IMR-90 (cell line): Measurements from ENCODE around the gene PIP5K1B. TPM values are rescaled to one million over a fixed set of nuclear protein-coding genes. Genes with fewer than 3 reads are reported as not detected.

ENCODE experiments used
- ATAC-seq: fragments of 200-7000 bp; cut with Tn5 transposase; 2 replicates; pipeline ENCODE4 v1.9.1; 2020; ENCODE audit warnings: low read depth, mild to moderate bottlenecking, moderate library complexity
- BruUV-seq: library from RNA; stranded (reverse); fragments of 400-500 nt; replicated peaks from 2 replicates; lab custom pipeline; 2021; lab: Mats Ljungman, UMichigan
- CTCF ChIA-PET: fragments of 300-600 bp; formaldehyde crosslinking; extraction: SDS; loops from one replicate; lab custom pipeline; 2021; ENCODE audit warnings: antibody characterized with exemption; lab: Yijun Ruan, JAX
- POLR2A ChIA-PET: fragments of 300-600 bp; sonication (Branson Sonifier 250); formaldehyde crosslinking; loops from one replicate; lab custom pipeline; 2022; ENCODE audit warnings: antibody characterized with exemption; ENCODE audit not compliant: unreplicated experiment; lab: Charles Lee
- DNase-seq: peaks from one replicate; pipeline ENCODE4 v3.0.0; 2013
- H2AFZ ChIP-seq: replicated peaks from 2 replicates; pipeline ENCODE3; 2013; ENCODE audit warnings: low read length, mild to moderate bottlenecking; ENCODE audit not compliant: poor library complexity
- H2AK5ac ChIP-seq: 2 replicates; pipeline ENCODE4 v1.6.1; 2013; ENCODE audit warnings: low read depth, low read length, inconsistent platforms
- H2AK9ac ChIP-seq: replicated peaks from 2 replicates; pipeline ENCODE3; 2013; ENCODE audit warnings: mild to moderate bottlenecking, low read depth, low read length, moderate library complexity; ENCODE audit not compliant: poor library complexity
- H2BK120ac ChIP-seq: 2 replicates; pipeline ENCODE4 v1.6.1; 2013; ENCODE audit warnings: low read depth, low read length, inconsistent platforms
- H2BK15ac ChIP-seq: 3 replicates; pipeline ENCODE4 v1.6.1; 2013; ENCODE audit warnings: low read depth, low read length, inconsistent platforms
- H2BK20ac ChIP-seq: 2 replicates; pipeline ENCODE4 v1.6.1; 2013; ENCODE audit warnings: low read depth, mild to moderate bottlenecking, inconsistent platforms, low read length, moderate library complexity
- H2BK5ac ChIP-seq: 2 replicates; pipeline ENCODE4 v1.6.1; 2013; ENCODE audit warnings: mild to moderate bottlenecking, low read depth, low read length, inconsistent platforms; ENCODE audit not compliant: poor library complexity, severe bottlenecking
- H3K14ac ChIP-seq: replicated peaks from 2 replicates; pipeline ENCODE4 v1.6.1; 2013; ENCODE audit warnings: low read depth, low read length, inconsistent platforms
- H3K18ac ChIP-seq: 2 replicates; pipeline ENCODE4 v1.6.1; 2013; ENCODE audit warnings: low read depth, low read length, control low read depth
- H3K23ac ChIP-seq: 2 replicates; pipeline ENCODE4 v1.6.1; 2013; ENCODE audit warnings: low read depth, low read length, inconsistent platforms
- H3K27ac ChIP-seq: 2 replicates; pipeline ENCODE4 v1.5.1; 2013; ENCODE audit warnings: mild to moderate bottlenecking, control low read depth, low read length; ENCODE audit not compliant: insufficient read depth
- H3K27me3 ChIP-seq: 2 replicates; pipeline ENCODE4 v1.6.1; 2013; ENCODE audit warnings: low read length; ENCODE audit not compliant: control insufficient read depth, insufficient read depth
- H3K36me3 ChIP-seq: 2 replicates; pipeline ENCODE4 v1.6.1; 2013; ENCODE audit warnings: low read length, mixed read lengths; ENCODE audit not compliant: control insufficient read depth, insufficient read depth
- H3K4ac ChIP-seq: 2 replicates; pipeline ENCODE4 v1.6.1; 2013; ENCODE audit warnings: low read depth, low read length, inconsistent platforms
- H3K4me1 ChIP-seq: 2 replicates; pipeline ENCODE4 v1.6.1; 2013; ENCODE audit warnings: low read length, mixed read lengths; ENCODE audit not compliant: control insufficient read depth, insufficient read depth
- H3K4me2 ChIP-seq: 2 replicates; pipeline ENCODE4 v1.6.1; 2013; ENCODE audit warnings: low read depth, mild to moderate bottlenecking, control low read depth, low read length, moderate library complexity
- H3K4me3 ChIP-seq: 2 replicates; pipeline ENCODE4 v1.5.1; 2013; ENCODE audit warnings: low read depth, mild to moderate bottlenecking, control low read depth, low read length, moderate library complexity; ENCODE audit not compliant: insufficient read depth
- H3K56ac ChIP-seq: 2 replicates; pipeline ENCODE4 v1.6.1; 2013; ENCODE audit warnings: low read length, inconsistent platforms; ENCODE audit not compliant: insufficient read depth; ENCODE audit errors: extremely low read depth
- H3K79me1 ChIP-seq, 2 experiments: 2 replicates each; pipeline ENCODE4 v1.6.1; 2013; ENCODE audit warnings: low read length in 2 of 2, inconsistent platforms in 1 of 2, low read depth in 1 of 2
- H3K9ac ChIP-seq: 2 replicates; pipeline ENCODE4 v1.6.1; 2013; ENCODE audit warnings: low read depth, low read length, control low read depth
- H3K9me1 ChIP-seq: 2 replicates; pipeline ENCODE4 v1.6.1; 2013; ENCODE audit warnings: low read length, inconsistent platforms; ENCODE audit not compliant: insufficient read depth
- H3K9me3 ChIP-seq: 2 replicates; pipeline ENCODE4 v1.6.1; 2013; ENCODE audit warnings: low read length; ENCODE audit not compliant: control insufficient read depth, insufficient read depth
- H4K20me1 ChIP-seq: 2 replicates; pipeline ENCODE4 v1.6.1; 2013; ENCODE audit warnings: low read length, inconsistent platforms; ENCODE audit not compliant: insufficient read depth
- H4K5ac ChIP-seq: 2 replicates; pipeline ENCODE4 v1.6.1; 2013; ENCODE audit warnings: mild to moderate bottlenecking, low read depth, low read length, control low read depth
- H4K8ac ChIP-seq, 2 experiments: 2 replicates each; pipeline ENCODE4 v1.6.1; 2013; ENCODE audit warnings: low read depth in 2 of 2, low read length in 2 of 2, control low read depth in 1 of 2, inconsistent platforms in 1 of 2
- H4K91ac ChIP-seq: 2 replicates; pipeline ENCODE4 v1.6.1; 2013; ENCODE audit warnings: low read depth, low read length, inconsistent platforms; ENCODE audit not compliant: insufficient read depth
- BHLHE40 ChIP-seq: fragments of 150-350 bp; IDR thresholded peaks from 2 replicates; pipeline ENCODE4 v1.6.1; 2016; ENCODE audit warnings: mild to moderate bottlenecking, low read depth, low read length
- ELK1 ChIP-seq: fragments of 150-350 bp; IDR thresholded peaks from 2 replicates; pipeline ENCODE4 v1.6.1; 2016; ENCODE audit warnings: low read depth, mild to moderate bottlenecking, low read length, moderate library complexity, borderline replicate concordance
- FOS ChIP-seq: fragments of 150-350 bp; IDR thresholded peaks from 2 replicates; pipeline ENCODE4 v1.6.1; 2016; ENCODE audit warnings: low read depth, low read length
- MAFK ChIP-seq: IDR thresholded peaks from 2 replicates; pipeline ENCODE4 v1.6.1; 2012; ENCODE audit warnings: low read depth, low read length, improper control_type of control experiment
- MAZ ChIP-seq: IDR thresholded peaks from 2 replicates; pipeline ENCODE4 v1.6.1; 2012; ENCODE audit warnings: low read depth, mild to moderate bottlenecking, low read length, improper control_type of control experiment, moderate library complexity, borderline replicate concordance
- MXI1 ChIP-seq: IDR thresholded peaks from 2 replicates; pipeline ENCODE4 v1.6.1; 2012; ENCODE audit warnings: low read depth, mild to moderate bottlenecking, low read length, moderate library complexity, borderline replicate concordance
- NFE2L2 ChIP-seq: fragments of 150-350 bp; IDR thresholded peaks from 2 replicates; pipeline ENCODE4 v1.6.1; 2016; ENCODE audit warnings: low read depth, mild to moderate bottlenecking, low read length
- POLR2A ChIP-seq: IDR thresholded peaks from 2 replicates; pipeline ENCODE4 v1.6.1; 2012; ENCODE audit warnings: mild to moderate bottlenecking, low read depth, low read length
- RAD21 ChIP-seq: IDR thresholded peaks from 2 replicates; pipeline ENCODE4 v1.6.1; 2012; ENCODE audit warnings: low read length, improper control_type of control experiment
- RFX5 ChIP-seq: IDR thresholded peaks from 2 replicates; pipeline ENCODE4 v1.8.0; 2012; ENCODE audit warnings: low read depth, mild to moderate bottlenecking, low read length, moderate library complexity
- USF2 ChIP-seq: fragments of 150-350 bp; IDR thresholded peaks from 2 replicates; pipeline ENCODE4 v1.6.1; 2017; ENCODE audit warnings: mild to moderate bottlenecking, antibody characterized with exemption, low read length, low read depth
- WGBS, 2 experiments: methylation state at CpG; one replicate each; pipeline versions ENCODE4 v1.1.5 to v1.1.7; 2013; ENCODE audit warnings: missing lambda C conversion rate in 2 of 2; ENCODE audit not compliant: insufficient read length in 1 of 2; ENCODE audit errors: extremely low coverage in 2 of 2; 5-methylcytosine and 5-hydroxymethylcytosine counted together
- dilution Hi-C: fragments of 300-500 bp; cut with HindIII; formaldehyde crosslinking; loops from one replicate; pipeline ENCODE4 v1.14.3; 2018; ENCODE audit warnings: low sequenced_read_pairs; ENCODE audit not compliant: unreplicated experiment
- in situ Hi-C: fragments of 300-500 bp; cut with MboI; formaldehyde crosslinking; loops from 3 replicates; pipeline ENCODE4 v1.14.3; 2019; ENCODE audit warnings: low sequenced_read_pairs, inconsistent platforms, mixed read lengths
- intact Hi-C: fragments of 100-400 bp; cut with micrococcal nuclease; formaldehyde crosslinking; loops from 2 replicates; pipeline ENCODE4 v1.10.0; 2022
- polyA plus RNA-seq, 3 experiments: library from polyadenylated mRNA; depleted of rRNA; stranded (reverse); fragments of >200 nt; gene quantifications; 2 replicates each; pipeline ENCODE4 v1.2.3, GENCODE V29; 2012; ENCODE audit warnings: low replicate concordance in 1 of 3
- total RNA-seq: library from RNA; depleted of rRNA; stranded (reverse); fragments of >200 nt; gene quantifications from 2 replicates; pipeline ENCODE4 v1.2.3, GENCODE V29; 2012

The PIP5K1B gene
- total and polyA plus RNA-seq, 2 of the 4 experiments (the other 2 are of a cell fraction): not detected

- H4K8ac ChIP-seq: no peak overlapping the region
- H3K27ac ChIP-seq: no peak overlapping the region
- DNase-seq (no peak), ATAC-seq (no peak)
- no peak overlapping the region for H2BK120ac ChIP-seq
- H2AK5ac ChIP-seq: no peak overlapping the region
- H2AK9ac ChIP-seq: no peak overlapping the region
- TF ChIP-seq POLR2A: no peak
- TF ChIP-seq USF2: no peak
- no peak for TF ChIP-seq ELK1
- TF ChIP-seq RAD21: no peak
- TF ChIP-seq FOS: no peak
- no peak for TF ChIP-seq BHLHE40
- TF ChIP-seq NFE2L2: no peak
- no peak for TF ChIP-seq MXI1
- no peak for TF ChIP-seq MAFK
- no peak for TF ChIP-seq RFX5
- TF ChIP-seq MAZ: no peak
- POLR2A ChIA-PET: no interaction called here
- no peak overlapping the region for H3K56ac ChIP-seq
- H3K4me2 ChIP-seq: no peak overlapping the region
- H2BK15ac ChIP-seq: no peak overlapping the region
- no peak overlapping the region for H2BK20ac ChIP-seq
- CTCF ChIA-PET: no interaction called here
- no peak overlapping the region for H2BK5ac ChIP-seq
- H3K14ac ChIP-seq: no peak overlapping the region
- no peaks in the 10 kb centered on the region; the same call in 1 of the 2 replicates for H3K27me3 ChIP-seq
- H3K4me3 ChIP-seq: no peak overlapping the region
- in situ Hi-C loops (no loop called here), intact Hi-C loops (no loop called here), dilution Hi-C loops (no loop called here)
- BruUV-seq: no TSS peak
- H3K4me1 ChIP-seq: no peaks in the 10 kb centered on the region
- H3K9me3 ChIP-seq: no peaks in the 10 kb centered on the region
- no peak overlapping the region for H2AFZ ChIP-seq
- no peaks in the 10 kb centered on the region for H3K9me1 ChIP-seq
- no peak overlapping the region for H4K5ac ChIP-seq
- H3K4ac ChIP-seq: no peak overlapping the region
- no peak overlapping the region for H3K18ac ChIP-seq
- no peak overlapping the region for H4K91ac ChIP-seq
- no peak overlapping the region for H3K9ac ChIP-seq
- H4K20me1 ChIP-seq: no peaks in the 10 kb centered on the region
- WGBS, 2 experiments: no CpG with 5 or more reads among the region's 8 CpGs
- no peaks in the 10 kb centered on the region for H3K36me3 ChIP-seq
- H3K79me1 ChIP-seq: no peaks in the 10 kb centered on the region
- no peak overlapping the region for H3K23ac ChIP-seq
Observed at GRCh38 chr9:68872026-68872501, 167.0 kb downstream of the PIP5K1B start.
